ENCODE data around the gene MYO5C.

DNA sequence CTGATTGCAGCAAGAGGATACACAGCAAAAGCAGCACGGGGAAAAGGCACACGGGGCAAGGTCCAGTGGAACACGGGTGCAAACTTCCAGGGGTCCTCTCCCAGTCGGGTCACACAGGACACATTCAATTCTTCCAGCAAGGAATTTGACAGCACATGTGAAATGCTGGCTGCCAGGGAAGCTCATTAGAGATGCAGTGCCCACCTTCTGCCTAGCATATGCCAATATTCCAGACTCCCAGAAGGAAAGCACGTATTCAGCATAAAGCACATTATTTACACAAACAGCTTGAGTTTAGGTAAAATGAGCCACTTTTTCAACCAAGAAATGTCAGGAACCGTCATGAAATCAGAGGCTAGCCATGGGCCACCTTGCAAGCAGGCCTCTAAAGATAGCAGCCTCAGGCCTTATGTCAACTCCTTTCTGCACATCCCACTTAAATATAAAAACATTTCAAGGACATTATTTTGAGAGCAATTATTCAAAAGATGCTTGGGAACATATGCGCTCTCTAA, 19.3 kb downstream of the MYO5C start:
- TF ChIP-seq, protein P1, sequence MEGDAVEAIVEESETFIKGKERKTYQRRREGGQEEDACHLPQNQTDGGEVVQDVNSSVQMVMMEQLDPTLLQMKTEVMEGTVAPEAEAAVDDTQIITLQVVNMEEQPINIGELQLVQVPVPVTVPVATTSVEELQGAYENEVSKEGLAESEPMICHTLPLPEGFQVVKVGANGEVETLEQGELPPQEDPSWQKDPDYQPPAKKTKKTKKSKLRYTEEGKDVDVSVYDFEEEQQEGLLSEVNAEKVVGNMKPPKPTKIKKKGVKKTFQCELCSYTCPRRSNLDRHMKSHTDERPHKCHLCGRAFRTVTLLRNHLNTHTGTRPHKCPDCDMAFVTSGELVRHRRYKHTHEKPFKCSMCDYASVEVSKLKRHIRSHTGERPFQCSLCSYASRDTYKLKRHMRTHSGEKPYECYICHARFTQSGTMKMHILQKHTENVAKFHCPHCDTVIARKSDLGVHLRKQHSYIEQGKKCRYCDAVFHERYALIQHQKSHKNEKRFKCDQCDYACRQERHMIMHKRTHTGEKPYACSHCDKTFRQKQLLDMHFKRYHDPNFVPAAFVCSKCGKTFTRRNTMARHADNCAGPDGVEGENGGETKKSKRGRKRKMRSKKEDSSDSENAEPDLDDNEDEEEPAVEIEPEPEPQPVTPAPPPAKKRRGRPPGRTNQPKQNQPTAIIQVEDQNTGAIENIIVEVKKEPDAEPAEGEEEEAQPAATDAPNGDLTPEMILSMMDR (conservative IDR thresholded peaks at IDR 0.05 in 1 of 2, IDR thresholded peaks at IDR 0.05 in 1 of 2; ENCODE audit: low read depth in 1 of 2, low read length in 2 of 2) = no peak
- no peak for TF ChIP-seq EZH2 (IDR thresholded peaks at IDR 0.05; ENCODE audit: low read length, missing control alignments)
